PC-9 (cell line): Measurements from ENCODE around the gene POLA1. TPM values are rescaled to one million over a fixed set of nuclear protein-coding genes. Genes with fewer than 3 reads are reported as not detected.

ENCODE experiments used
- BruUV-seq: library from RNA; stranded (reverse); fragments of 400-500 nt; replicated peaks from 2 replicates; lab custom pipeline; 2021; lab: Mats Ljungman, UMichigan
- CTCF ChIA-PET: fragments of 300-600 bp; sonication (Branson Sonifier 250); formaldehyde crosslinking; loops from one replicate; lab custom pipeline; 2022; ENCODE audit warnings: antibody characterized with exemption; lab: Charles Lee
- POLR2A ChIA-PET: fragments of 300-600 bp; sonication (Branson Sonifier 250); formaldehyde crosslinking; loops from one replicate; lab custom pipeline; 2022; ENCODE audit warnings: antibody characterized with exemption; ENCODE audit not compliant: unreplicated experiment; lab: Charles Lee
- DNase-seq, 2 experiments: peaks; one replicate each; pipeline versions ENCODE4 v3.0.0 to v3.0.0-alpha.2; 2015 to 2022; ENCODE audit warnings: mixed read lengths in 1 of 2
- H2AFZ ChIP-seq: fragments of 200-600 bp; sonication (generic); 2 replicates; pipeline ENCODE4 v1.8.1; 2017; ENCODE audit warnings: antibody characterized with exemption
- H3F3A ChIP-seq: fragments of 200-600 bp; sonication (generic); 2 replicates; pipeline ENCODE4 v1.8.1; 2017; ENCODE audit warnings: antibody characterized with exemption, mild to moderate bottlenecking, low read depth; ENCODE audit not compliant: insufficient read depth
- H3K27ac ChIP-seq: fragments of 200-600 bp; sonication (generic); 2 replicates; pipeline ENCODE4 v1.6.1; 2016; ENCODE audit warnings: mixed run types
- H3K27me3 ChIP-seq: fragments of 200-600 bp; sonication (generic); 2 replicates; pipeline ENCODE4 v1.6.1; 2016; ENCODE audit warnings: low read depth, mixed run types; ENCODE audit not compliant: insufficient read depth
- H3K36me3 ChIP-seq: fragments of 200-600 bp; sonication (generic); 2 replicates; pipeline ENCODE4 v1.6.1; 2016; ENCODE audit warnings: low read depth, mixed run types
- H3K4me1 ChIP-seq: fragments of 200-600 bp; sonication (generic); replicated peaks from 2 replicates; pipeline ENCODE4 v1.6.1; 2016; ENCODE audit warnings: mixed run types; ENCODE audit not compliant: insufficient read depth
- H3K4me2 ChIP-seq: fragments of 200-600 bp; sonication (generic); 2 replicates; pipeline ENCODE4 v1.6.1; 2017; ENCODE audit warnings: mixed run types
- H3K4me3 ChIP-seq: fragments of 200-600 bp; sonication (generic); 2 replicates; pipeline ENCODE4 v1.6.1; 2016; ENCODE audit warnings: mixed run types
- H3K79me2 ChIP-seq: fragments of 200-600 bp; sonication (generic); 2 replicates; pipeline ENCODE4 v1.6.1; 2017; ENCODE audit warnings: low read depth, mixed run types
- H3K9me2 ChIP-seq: fragments of 200-600 bp; sonication (generic); 2 replicates; pipeline ENCODE4 v1.8.1; 2017; ENCODE audit warnings: mild to moderate bottlenecking; ENCODE audit not compliant: insufficient read depth
- H3K9me3 ChIP-seq: fragments of 200-600 bp; sonication (generic); 2 replicates; pipeline ENCODE4 v1.8.1; 2016; ENCODE audit warnings: low read depth; ENCODE audit not compliant: insufficient read depth
- H4K20me1 ChIP-seq: fragments of 200-600 bp; sonication (generic); 2 replicates; pipeline ENCODE4 v1.8.1; 2017; ENCODE audit not compliant: insufficient read depth
- CTCF ChIP-seq: fragments of 200-600 bp; sonication (generic); conservative IDR thresholded peaks from 2 replicates; pipeline ENCODE4 v1.6.1; 2017; ENCODE audit warnings: mixed run types, antibody characterized with exemption, mild to moderate bottlenecking, moderate library complexity
- EZH2 ChIP-seq: fragments of 200-600 bp; sonication (generic); IDR thresholded peaks from 2 replicates; pipeline ENCODE4 v1.8.0; 2017; ENCODE audit warnings: antibody characterized with exemption, low read depth
- intact Hi-C: fragments of 100-400 bp; cut with micrococcal nuclease; formaldehyde crosslinking; loops from one replicate; pipeline ENCODE4 v1.10.0; 2022; ENCODE audit not compliant: unreplicated experiment
- total RNA-seq: library from RNA; stranded (reverse); gene quantifications from 2 replicates; pipeline ENCODE4 v1.2.3, GENCODE V29; 2021

The POLA1 gene
- total RNA-seq, 1 experiment from 2014 or later = 24.6 TPM

DNA sequence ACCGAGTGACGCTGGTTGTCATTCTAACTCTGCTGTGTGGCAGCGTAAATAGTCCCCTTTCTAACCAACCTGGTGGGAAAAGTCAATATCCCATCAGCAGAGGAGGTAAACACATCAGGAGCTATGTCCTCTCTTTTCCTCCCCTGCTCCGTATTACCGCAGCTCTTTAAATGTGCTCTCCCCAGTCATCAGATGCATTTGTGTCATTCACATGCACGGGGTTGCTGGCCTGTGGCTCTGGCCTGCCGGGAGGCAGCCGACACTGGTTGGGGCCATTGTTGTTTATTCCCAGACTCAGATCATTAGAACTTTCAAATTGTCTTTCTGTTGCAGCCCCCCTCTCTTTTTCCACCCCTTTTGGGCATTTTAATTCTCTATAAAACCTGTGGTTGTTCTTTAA lies 300.2 kb downstream of the POLA1 start:
- ChIA-PET CTCF (no interaction called here), POLR2A (no interaction called here)
- Histone ChIP-seq H3K4me2 (no peak overlapping the region), H3K36me3 (no peaks in the 10 kb centered on the region), H3K9me2 (no peaks in the 10 kb centered on the region), H3K79me2 (no peaks in the 10 kb centered on the region), H3K27ac (no peak overlapping the region), H3K4me3 (no peak overlapping the region), H4K20me1 (no peaks in the 10 kb centered on the region), H2AFZ (no peak overlapping the region), H3F3A (no peaks in the 10 kb centered on the region), H3K27me3 (no peaks in the 10 kb centered on the region), H3K4me1 (no peaks in the 10 kb centered on the region), H3K9me3 (no peaks in the 10 kb centered on the region)
- DNase-seq = no peak
- TF ChIP-seq EZH2 (no peak), CTCF (no peak)
- no TSS peak for BruUV-seq
- intact Hi-C loops = no loop called here

- CTCF ChIA-PET = no interaction called here
- intact Hi-C loops = no loop called here
- BruUV-seq = no TSS peak
Observed at GRCh38 chrX:24996096-24996709, 302.5 kb downstream of the POLA1 start.

GRCh38 chrX:24999511-24999910 lies 305.8 kb downstream of the POLA1 start:
- H3K9me3 ChIP-seq = no peaks in the 10 kb centered on the region
- H3K4me1 ChIP-seq = no peaks in the 10 kb centered on the region
- no peaks in the 10 kb centered on the region for H3F3A ChIP-seq
- intact Hi-C loops = no loop called here
- POLR2A ChIA-PET = no interaction called here
- no peak overlapping the region for H3K4me2 ChIP-seq
- TF ChIP-seq CTCF (no peak), EZH2 (no peak)
- H3K36me3 ChIP-seq = no peaks in the 10 kb centered on the region
- no peaks in the 10 kb centered on the region for H3K79me2 ChIP-seq
- H4K20me1 ChIP-seq = no peaks in the 10 kb centered on the region
- H3K4me3 ChIP-seq = no peak overlapping the region
- no peaks in the 10 kb centered on the region for H3K9me2 ChIP-seq
- no peak for DNase-seq
- no peaks in the 10 kb centered on the region for H3K27me3 ChIP-seq
- BruUV-seq = no TSS peak
- H2AFZ ChIP-seq = no peak overlapping the region
- no peak overlapping the region for H3K27ac ChIP-seq
- CTCF ChIA-PET = no interaction called here

More at GRCh38 chrX:24996096-24996709, 302.5 kb downstream of the POLA1 start:
- no peaks in the 10 kb centered on the region for H3K4me1 ChIP-seq
- H3K4me2 ChIP-seq = no peak overlapping the region
- H3F3A ChIP-seq = no peaks in the 10 kb centered on the region
- no peaks in the 10 kb centered on the region for H3K9me2 ChIP-seq
- no peak for TF ChIP-seq EZH2
- TF ChIP-seq CTCF = no peak
- H3K27me3 ChIP-seq = no peaks in the 10 kb centered on the region
- POLR2A ChIA-PET = no interaction called here
- H3K27ac ChIP-seq = no peak overlapping the region
- no peak overlapping the region for H2AFZ ChIP-seq
- DNase-seq = no peak
- H3K79me2 ChIP-seq = no peaks in the 10 kb centered on the region
- H4K20me1 ChIP-seq = no peaks in the 10 kb centered on the region
- H3K4me3 ChIP-seq = no peak overlapping the region
- no peaks in the 10 kb centered on the region for H3K36me3 ChIP-seq
- H3K9me3 ChIP-seq = no peaks in the 10 kb centered on the region
